K562 (cell line): Measurements from ENCODE around the gene RBM45. TPM values are rescaled to one million over a fixed set of nuclear protein-coding genes. Genes with fewer than 3 reads are reported as not detected.

ENCODE experiments used
- BRD4 ChIP-seq: fragments of 200-600 bp; sonication (generic); IDR thresholded peaks from 2 replicates; pipeline ENCODE4 v1.6.1; 2017; ENCODE audit warnings: inconsistent platforms
- CREM ChIP-seq: IDR thresholded peaks from 2 replicates; pipeline ENCODE4 v1.6.1; 2014; ENCODE audit warnings: antibody characterized with exemption, low read depth
- KLF10 ChIP-seq: fragments of 250-450 bp; sonication (Bioruptor Pico); IDR thresholded peaks from 2 replicates; pipeline ENCODE4 v1.6.1; 2021; ENCODE audit warnings: matching md5 sums
- KLF6 ChIP-seq: fragments of 250-450 bp; sonication (Bioruptor Pico); IDR thresholded peaks from 2 replicates; pipeline ENCODE4 v1.4.0; 2020; ENCODE audit warnings: mild to moderate bottlenecking, moderate library complexity, borderline replicate concordance
- MTA2 ChIP-seq: fragments of 450-650 bp; IDR thresholded peaks from 2 replicates; pipeline ENCODE4 v1.6.1; 2016; ENCODE audit warnings: low read depth
- NR3C1 ChIP-seq: sonication (generic); formaldehyde crosslinking; IDR thresholded peaks from 2 replicates; pipeline ENCODE4 v1.8.1; 2022; ENCODE audit warnings: missing genetic modification reagents
- TOE1 ChIP-seq, 2 experiments: fragments of 450-650 bp in 1 of 2; sonication (generic) in 1 of 2; formaldehyde crosslinking in 1 of 2; IDR thresholded peaks; 2 replicates each; pipeline versions ENCODE4 v1.7.1 to v1.8.0; 2016 to 2022; ENCODE audit warnings: borderline replicate concordance in 2 of 2, mild to moderate bottlenecking in 2 of 2, antibody characterized with exemption in 1 of 2, inconsistent platforms in 1 of 2, low read depth in 1 of 2, missing genetic modification reagents in 1 of 2, moderate library complexity in 1 of 2
- YY1 ChIP-seq, 3 experiments: IDR thresholded peaks; 2 replicates each; pipeline ENCODE4 v1.6.1; 2011; ENCODE audit warnings: low read length in 2 of 3, mild to moderate bottlenecking in 2 of 3, moderate library complexity in 2 of 3, borderline replicate concordance in 1 of 3, control low read depth in 1 of 3, low read depth in 1 of 3; ENCODE audit not compliant: insufficient read depth in 3 of 3, insufficient replicate concordance in 2 of 3, control insufficient read depth in 1 of 3, insufficient read length in 1 of 3; ENCODE audit errors: extremely low read depth in 1 of 3
- polyA plus RNA-seq, 8 experiments: library from polyadenylated mRNA; depleted of rRNA in 4 of 8; stranded (reverse) in 5 of 8; unstranded in 3 of 8; fragments of >200 nt; fragmentation: Nextera tagmentation in 2 of 8; fragmentation: Illumina TruSeq in 1 of 8; extraction: Ambion mirVana in 2 of 8; extraction: Trizol in 1 of 8; gene quantifications; 2 replicates each; pipeline versions ENCODE4 v1.2.1 to v1.2.3, GENCODE V29; 2011 to 2014; ENCODE audit warnings: inconsistent platforms in 1 of 8, missing spikeins in 1 of 8
- total RNA-seq, 7 experiments: library from RNA; depleted of rRNA in 6 of 7; stranded (reverse); fragments of >200 nt in 6 of 7; fragmentation: Illumina TruSeq in 2 of 7; extraction: Trizol in 2 of 7; gene quantifications; 2 replicates each; pipeline versions ENCODE4 v1.2.1 to v1.2.3, GENCODE V29; 2011 to 2021; ENCODE audit warnings: low replicate concordance in 1 of 7
- TF ChIP-seq, protein P1 (sequence below): fragments of 250-450 bp; sonication (Bioruptor Pico); IDR thresholded peaks from 2 replicates; pipeline ENCODE4 v1.4.0; 2020; ENCODE audit warnings: mild to moderate bottlenecking, moderate library complexity, borderline replicate concordance
- TF ChIP-seq, protein P2 (sequence below): fragments of 450-650 bp; IDR thresholded peaks from 2 replicates; pipeline ENCODE4 v1.6.1; 2017; ENCODE audit warnings: antibody characterized with exemption
- TF ChIP-seq, protein P3 (sequence below): fragments of 450-650 bp; IDR thresholded peaks from 2 replicates; pipeline ENCODE4 v1.7.1; 2018; ENCODE audit warnings: mild to moderate bottlenecking, low read depth; ENCODE audit not compliant: partially characterized antibody
- TF ChIP-seq, protein P4 (sequence below): sonication (generic); formaldehyde crosslinking; IDR thresholded peaks from 2 replicates; pipeline ENCODE4 v1.8.0; 2022; ENCODE audit warnings: mild to moderate bottlenecking, missing genetic modification reagents

RBM45 gene
- total and polyA plus RNA-seq, 9 of the 15 experiments (the other 6 are each of a cell fraction or from before 2014, with no cell fraction given): 6.7 to 22.0 (median 15.0) TPM

DNA sequence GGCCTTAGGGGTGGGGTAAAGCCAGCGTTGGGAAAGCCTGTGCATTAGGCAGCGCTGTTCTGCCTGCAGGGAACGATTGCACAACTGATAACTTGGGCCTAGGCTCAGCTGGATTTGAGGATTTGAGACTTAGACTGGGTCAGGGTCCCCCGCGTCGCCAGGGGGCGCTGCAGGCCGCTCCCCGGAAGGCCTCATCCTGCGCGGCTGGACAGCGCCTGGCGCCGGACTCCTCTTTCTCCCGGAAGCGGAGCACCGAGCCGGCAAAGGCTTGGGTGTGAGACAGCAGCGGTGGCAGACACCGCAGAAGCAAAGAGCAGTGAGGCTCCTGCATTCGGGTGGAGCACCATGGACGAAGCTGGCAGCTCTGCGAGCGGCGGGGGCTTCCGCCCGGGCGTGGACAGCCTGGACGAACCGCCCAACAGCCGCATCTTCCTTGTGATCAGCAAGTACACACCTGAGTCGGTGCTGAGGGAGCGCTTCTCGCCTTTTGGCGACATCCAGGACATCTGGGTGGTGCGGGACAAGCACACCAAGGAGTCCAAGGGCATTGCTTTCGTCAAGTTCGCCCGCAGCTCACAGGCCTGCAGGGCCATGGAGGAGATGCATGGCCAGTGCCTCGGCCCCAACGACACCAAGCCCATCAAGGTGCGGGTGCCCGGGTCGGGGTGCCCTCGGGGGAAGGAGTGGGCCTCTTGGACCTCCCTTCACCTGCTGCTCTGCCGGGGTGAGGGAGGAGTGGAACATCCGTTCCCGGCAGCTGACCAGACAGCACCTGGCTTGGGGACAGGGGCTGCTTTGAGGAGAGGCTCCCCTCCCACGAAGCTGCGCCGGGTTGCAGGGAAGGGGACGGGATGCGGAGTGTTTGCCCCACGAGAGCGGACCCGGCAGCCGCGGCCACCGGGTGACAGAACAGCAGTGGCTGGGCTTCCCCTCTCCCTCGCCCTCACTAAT is at the start of gene RBM45 (continued):
- TF ChIP-seq, protein P1, sequence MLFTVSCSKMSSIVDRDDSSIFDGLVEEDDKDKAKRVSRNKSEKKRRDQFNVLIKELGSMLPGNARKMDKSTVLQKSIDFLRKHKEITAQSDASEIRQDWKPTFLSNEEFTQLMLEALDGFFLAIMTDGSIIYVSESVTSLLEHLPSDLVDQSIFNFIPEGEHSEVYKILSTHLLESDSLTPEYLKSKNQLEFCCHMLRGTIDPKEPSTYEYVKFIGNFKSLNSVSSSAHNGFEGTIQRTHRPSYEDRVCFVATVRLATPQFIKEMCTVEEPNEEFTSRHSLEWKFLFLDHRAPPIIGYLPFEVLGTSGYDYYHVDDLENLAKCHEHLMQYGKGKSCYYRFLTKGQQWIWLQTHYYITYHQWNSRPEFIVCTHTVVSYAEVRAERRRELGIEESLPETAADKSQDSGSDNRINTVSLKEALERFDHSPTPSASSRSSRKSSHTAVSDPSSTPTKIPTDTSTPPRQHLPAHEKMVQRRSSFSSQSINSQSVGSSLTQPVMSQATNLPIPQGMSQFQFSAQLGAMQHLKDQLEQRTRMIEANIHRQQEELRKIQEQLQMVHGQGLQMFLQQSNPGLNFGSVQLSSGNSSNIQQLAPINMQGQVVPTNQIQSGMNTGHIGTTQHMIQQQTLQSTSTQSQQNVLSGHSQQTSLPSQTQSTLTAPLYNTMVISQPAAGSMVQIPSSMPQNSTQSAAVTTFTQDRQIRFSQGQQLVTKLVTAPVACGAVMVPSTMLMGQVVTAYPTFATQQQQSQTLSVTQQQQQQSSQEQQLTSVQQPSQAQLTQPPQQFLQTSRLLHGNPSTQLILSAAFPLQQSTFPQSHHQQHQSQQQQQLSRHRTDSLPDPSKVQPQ (CRISPR knock-in tag): no peak
- TF ChIP-seq, protein P2, sequence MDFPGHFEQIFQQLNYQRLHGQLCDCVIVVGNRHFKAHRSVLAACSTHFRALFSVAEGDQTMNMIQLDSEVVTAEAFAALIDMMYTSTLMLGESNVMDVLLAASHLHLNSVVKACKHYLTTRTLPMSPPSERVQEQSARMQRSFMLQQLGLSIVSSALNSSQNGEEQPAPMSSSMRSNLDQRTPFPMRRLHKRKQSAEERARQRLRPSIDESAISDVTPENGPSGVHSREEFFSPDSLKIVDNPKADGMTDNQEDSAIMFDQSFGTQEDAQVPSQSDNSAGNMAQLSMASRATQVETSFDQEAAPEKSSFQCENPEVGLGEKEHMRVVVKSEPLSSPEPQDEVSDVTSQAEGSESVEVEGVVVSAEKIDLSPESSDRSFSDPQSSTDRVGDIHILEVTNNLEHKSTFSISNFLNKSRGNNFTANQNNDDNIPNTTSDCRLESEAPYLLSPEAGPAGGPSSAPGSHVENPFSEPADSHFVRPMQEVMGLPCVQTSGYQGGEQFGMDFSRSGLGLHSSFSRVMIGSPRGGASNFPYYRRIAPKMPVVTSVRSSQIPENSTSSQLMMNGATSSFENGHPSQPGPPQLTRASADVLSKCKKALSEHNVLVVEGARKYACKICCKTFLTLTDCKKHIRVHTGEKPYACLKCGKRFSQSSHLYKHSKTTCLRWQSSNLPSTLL: no peak
- TF ChIP-seq KLF10 (CRISPR knock-in tag) (no peak), MTA2 (no peak), BRD4 (peak; percentile 69; the same call in 1 of the 2 replicates), NR3C1 (CRISPR knock-in tag) (no peak), YY1 (IDR thresholded peaks at IDR 0.05; ENCODE audit: borderline replicate concordance in 1 of 3, control insufficient read depth in 1 of 3, extremely low read depth in 1 of 3, insufficient read depth in 3 of 3, insufficient read length in 1 of 3, insufficient replicate concordance in 2 of 3, low read depth in 1 of 3, low read length in 2 of 3) (peak in 2 of 3 experiments; percentile 48 to 49), TOE1 (IDR thresholded peaks at IDR 0.05; ENCODE audit: borderline replicate concordance) (peak; percentile 78), TOE1 (CRISPR knock-in tag; IDR thresholded peaks at IDR 0.05; ENCODE audit: borderline replicate concordance, low read depth) (no peak), KLF6 (CRISPR knock-in tag) (no peak; the same call in 1 of the 2 replicates), CREM (peak; percentile 81)
- TF ChIP-seq, protein P3, sequence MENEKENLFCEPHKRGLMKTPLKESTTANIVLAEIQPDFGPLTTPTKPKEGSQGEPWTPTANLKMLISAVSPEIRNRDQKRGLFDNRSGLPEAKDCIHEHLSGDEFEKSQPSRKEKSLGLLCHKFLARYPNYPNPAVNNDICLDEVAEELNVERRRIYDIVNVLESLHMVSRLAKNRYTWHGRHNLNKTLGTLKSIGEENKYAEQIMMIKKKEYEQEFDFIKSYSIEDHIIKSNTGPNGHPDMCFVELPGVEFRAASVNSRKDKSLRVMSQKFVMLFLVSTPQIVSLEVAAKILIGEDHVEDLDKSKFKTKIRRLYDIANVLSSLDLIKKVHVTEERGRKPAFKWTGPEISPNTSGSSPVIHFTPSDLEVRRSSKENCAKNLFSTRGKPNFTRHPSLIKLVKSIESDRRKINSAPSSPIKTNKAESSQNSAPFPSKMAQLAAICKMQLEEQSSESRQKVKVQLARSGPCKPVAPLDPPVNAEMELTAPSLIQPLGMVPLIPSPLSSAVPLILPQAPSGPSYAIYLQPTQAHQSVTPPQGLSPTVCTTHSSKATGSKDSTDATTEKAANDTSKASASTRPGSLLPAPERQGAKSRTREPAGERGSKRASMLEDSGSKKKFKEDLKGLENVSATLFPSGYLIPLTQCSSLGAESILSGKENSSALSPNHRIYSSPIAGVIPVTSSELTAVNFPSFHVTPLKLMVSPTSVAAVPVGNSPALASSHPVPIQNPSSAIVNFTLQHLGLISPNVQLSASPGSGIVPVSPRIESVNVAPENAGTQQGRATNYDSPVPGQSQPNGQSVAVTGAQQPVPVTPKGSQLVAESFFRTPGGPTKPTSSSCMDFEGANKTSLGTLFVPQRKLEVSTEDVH: peak; percentile 91
- TF ChIP-seq, protein P4, sequence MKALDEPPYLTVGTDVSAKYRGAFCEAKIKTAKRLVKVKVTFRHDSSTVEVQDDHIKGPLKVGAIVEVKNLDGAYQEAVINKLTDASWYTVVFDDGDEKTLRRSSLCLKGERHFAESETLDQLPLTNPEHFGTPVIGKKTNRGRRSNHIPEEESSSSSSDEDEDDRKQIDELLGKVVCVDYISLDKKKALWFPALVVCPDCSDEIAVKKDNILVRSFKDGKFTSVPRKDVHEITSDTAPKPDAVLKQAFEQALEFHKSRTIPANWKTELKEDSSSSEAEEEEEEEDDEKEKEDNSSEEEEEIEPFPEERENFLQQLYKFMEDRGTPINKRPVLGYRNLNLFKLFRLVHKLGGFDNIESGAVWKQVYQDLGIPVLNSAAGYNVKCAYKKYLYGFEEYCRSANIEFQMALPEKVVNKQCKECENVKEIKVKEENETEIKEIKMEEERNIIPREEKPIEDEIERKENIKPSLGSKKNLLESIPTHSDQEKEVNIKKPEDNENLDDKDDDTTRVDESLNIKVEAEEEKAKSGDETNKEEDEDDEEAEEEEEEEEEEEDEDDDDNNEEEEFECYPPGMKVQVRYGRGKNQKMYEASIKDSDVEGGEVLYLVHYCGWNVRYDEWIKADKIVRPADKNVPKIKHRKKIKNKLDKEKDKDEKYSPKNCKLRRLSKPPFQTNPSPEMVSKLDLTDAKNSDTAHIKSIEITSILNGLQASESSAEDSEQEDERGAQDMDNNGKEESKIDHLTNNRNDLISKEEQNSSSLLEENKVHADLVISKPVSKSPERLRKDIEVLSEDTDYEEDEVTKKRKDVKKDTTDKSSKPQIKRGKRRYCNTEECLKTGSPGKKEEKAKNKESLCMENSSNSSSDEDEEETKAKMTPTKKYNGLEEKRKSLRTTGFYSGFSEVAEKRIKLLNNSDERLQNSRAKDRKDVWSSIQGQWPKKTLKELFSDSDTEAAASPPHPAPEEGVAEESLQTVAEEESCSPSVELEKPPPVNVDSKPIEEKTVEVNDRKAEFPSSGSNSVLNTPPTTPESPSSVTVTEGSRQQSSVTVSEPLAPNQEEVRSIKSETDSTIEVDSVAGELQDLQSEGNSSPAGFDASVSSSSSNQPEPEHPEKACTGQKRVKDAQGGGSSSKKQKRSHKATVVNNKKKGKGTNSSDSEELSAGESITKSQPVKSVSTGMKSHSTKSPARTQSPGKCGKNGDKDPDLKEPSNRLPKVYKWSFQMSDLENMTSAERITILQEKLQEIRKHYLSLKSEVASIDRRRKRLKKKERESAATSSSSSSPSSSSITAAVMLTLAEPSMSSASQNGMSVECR (CRISPR knock-in tag): peak; percentile 90
